Measurements from ENCODE around the gene RHBDD1. TPM values are rescaled to one million over a fixed set of nuclear protein-coding genes. Genes with fewer than 3 reads are reported as not detected.

RHBDD1 gene
- total and polyA plus RNA-seq, 4 donors, result 8.5 to 45.8 (median 16.1) TPM

DNA sequence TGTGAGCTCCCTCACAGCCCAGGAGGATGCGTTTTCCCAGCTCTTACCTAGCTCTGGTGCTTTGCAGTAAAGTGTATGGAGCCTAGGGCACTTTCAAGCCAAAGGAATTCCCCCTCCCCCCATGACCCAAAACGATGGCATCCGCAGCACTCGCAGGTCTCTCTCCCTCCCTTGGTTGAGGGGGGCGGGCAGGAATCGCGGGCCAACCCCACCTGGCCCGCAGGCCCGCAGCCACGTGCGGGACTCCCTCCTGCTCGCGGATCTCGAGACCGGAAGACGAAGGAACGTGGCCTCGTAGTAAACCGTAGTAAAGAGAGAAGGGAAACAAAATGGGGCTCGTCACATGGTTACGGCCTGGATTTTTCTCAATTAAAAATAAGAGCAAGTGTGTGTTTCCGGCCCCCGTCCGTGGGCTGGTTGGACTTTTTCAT is 44.8 kb upstream of the RHBDD1 start:
- H3K27me3 ChIP-seq (ENCODE audit: control insufficient read depth in 4 of 4, insufficient read depth in 4 of 4, low read length in 3 of 4), result no peaks in the 10 kb centered on the region
- peaks cover 2 to 56% (median 33%) of the 10 kb centered on the region in 4 donors for H3K4me1 ChIP-seq (ENCODE audit: control insufficient read depth in 4 of 4, insufficient read depth in 4 of 4, low read length in 3 of 4)
- peak overlapping the region; percentile 53 to 78 for H3K9ac ChIP-seq (ENCODE audit: low read depth in 1 of 2, low read length in 2 of 2)
- H3K27ac ChIP-seq (ENCODE audit: low read depth in 1 of 2, low read length in 2 of 2), result peak overlapping the region; percentile 95 to 99
- peak overlapping the region; percentile 59 to 62 (median 61) for H3K4me3 ChIP-seq (ENCODE audit: low read depth in 1 of 3, low read length in 3 of 3)
- WGBS, result 6% methylated on average over 24 of the region's 24 CpGs
- DNase-seq (ENCODE audit: low spot score), result no peak
- TF ChIP-seq YY1 (IDR thresholded peaks at IDR 0.05) (peak; percentile 89), HNF4G (IDR thresholded peaks at IDR 0.05) (peak; percentile 8), FOXA2 (IDR thresholded peaks at IDR 0.05) (no peak), RAD21 (IDR thresholded peaks at IDR 0.05) (no peak), REST (IDR thresholded peaks at IDR 0.05) (no peak), TAF1 (conservative IDR thresholded peaks at IDR 0.05) (no peak), EGR1 (IDR thresholded peaks at IDR 0.05; ENCODE audit: low read depth in 2 of 2) (no peak), RXRA (IDR thresholded peaks at IDR 0.05) (no peak), GABPA (IDR thresholded peaks at IDR 0.05 in 1 of 2, conservative IDR thresholded peaks at IDR 0.05 in 1 of 2) (no peak), SP1 (IDR thresholded peaks at IDR 0.05) (no peak), ZBTB33 (IDR thresholded peaks at IDR 0.05) (no peak), NR2F2 (IDR thresholded peaks at IDR 0.05) (no peak), JUND (IDR thresholded peaks at IDR 0.05) (no peak), CTCF (IDR thresholded peaks at IDR 0.05; ENCODE audit: low read depth, low read length, missing input control) (no peak), HNF4A (conservative IDR thresholded peaks at IDR 0.05) (no peak), FOXA1 (IDR thresholded peaks at IDR 0.05) (no peak)
- TF ChIP-seq, protein P1, sequence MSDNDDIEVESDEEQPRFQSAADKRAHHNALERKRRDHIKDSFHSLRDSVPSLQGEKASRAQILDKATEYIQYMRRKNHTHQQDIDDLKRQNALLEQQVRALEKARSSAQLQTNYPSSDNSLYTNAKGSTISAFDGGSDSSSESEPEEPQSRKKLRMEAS (IDR thresholded peaks at IDR 0.05), result peak; percentile 78
- TF ChIP-seq, protein P2, sequence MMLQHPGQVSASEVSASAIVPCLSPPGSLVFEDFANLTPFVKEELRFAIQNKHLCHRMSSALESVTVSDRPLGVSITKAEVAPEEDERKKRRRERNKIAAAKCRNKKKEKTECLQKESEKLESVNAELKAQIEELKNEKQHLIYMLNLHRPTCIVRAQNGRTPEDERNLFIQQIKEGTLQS (IDR thresholded peaks at IDR 0.05), result no peak
- H3K36me3 ChIP-seq (ENCODE audit: control insufficient read depth in 4 of 4, insufficient read depth in 3 of 4, low read depth in 1 of 4, low read length in 3 of 4), result peaks cover 0 to 4% (median 0%) of the 10 kb centered on the region in 4 donors
- no peaks in the 10 kb centered on the region for H3K9me3 ChIP-seq (ENCODE audit: control insufficient read depth in 4 of 4, low read length in 3 of 4)

All from liver (tissue), 9 donors.